CD4-positive, alpha-beta T cell treated with Interleukin-6 for 4 hours (primary cell): ENCODE data around the gene SH2D2A.
"Not testable (repeated sequence)": the region's sequence is repeated elsewhere in the genome, so short reads cannot be mapped to it uniquely, and the experiment has no call there.

Experiments used
- DNase-seq: peaks from one replicate; pipeline ENCODE4 v3.0.0-alpha.2; 2020; ENCODE audit warnings: mixed read lengths

The SH2D2A gene

DNA sequence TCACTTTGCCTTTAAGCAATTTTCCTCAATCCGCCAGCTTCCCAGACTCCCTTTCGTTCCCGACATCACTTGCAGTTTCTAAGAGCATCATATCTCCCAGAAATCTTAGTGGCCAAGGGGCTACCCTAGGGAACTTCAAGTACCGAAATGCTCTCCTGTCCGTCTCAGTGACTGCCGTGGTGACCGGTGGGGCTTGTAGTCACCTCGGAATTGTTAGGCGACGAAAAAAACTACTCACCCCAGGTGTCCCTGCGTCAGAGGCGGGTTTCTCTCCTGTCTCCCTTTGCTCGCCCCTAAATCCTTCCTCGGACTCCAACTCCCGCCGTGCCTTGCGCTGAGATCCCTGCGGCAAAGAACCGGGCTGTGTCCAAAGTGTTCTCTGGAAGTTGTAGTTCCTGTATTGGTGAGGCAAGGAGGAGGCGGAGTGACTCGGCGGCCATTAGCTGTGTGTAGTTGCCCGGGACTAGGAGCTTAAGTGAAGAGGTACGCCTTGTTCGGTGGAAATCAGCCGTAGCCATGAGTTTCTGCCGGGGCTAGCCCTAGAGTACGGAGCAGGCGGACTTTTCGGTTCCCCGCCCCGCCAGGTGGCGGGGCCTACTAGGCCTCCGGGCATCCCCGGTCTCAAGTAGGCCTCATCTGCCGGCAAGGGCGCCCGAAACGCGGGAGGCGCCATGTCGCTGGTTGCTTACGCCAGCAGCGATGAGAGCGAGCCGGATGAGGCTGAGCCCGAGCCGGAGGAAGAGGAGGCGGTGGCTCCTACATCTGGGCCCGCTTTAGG is 49.4 kb downstream of the SH2D2A start, which contains the start of gene PRCC:
Gene PRCC (plus strand): TSS at position 435 of the 778 bp plus-strand sequence. CDS start 237 bp downstream, at position 672.
- peak; percentile 96 for DNase-seq

DNA sequence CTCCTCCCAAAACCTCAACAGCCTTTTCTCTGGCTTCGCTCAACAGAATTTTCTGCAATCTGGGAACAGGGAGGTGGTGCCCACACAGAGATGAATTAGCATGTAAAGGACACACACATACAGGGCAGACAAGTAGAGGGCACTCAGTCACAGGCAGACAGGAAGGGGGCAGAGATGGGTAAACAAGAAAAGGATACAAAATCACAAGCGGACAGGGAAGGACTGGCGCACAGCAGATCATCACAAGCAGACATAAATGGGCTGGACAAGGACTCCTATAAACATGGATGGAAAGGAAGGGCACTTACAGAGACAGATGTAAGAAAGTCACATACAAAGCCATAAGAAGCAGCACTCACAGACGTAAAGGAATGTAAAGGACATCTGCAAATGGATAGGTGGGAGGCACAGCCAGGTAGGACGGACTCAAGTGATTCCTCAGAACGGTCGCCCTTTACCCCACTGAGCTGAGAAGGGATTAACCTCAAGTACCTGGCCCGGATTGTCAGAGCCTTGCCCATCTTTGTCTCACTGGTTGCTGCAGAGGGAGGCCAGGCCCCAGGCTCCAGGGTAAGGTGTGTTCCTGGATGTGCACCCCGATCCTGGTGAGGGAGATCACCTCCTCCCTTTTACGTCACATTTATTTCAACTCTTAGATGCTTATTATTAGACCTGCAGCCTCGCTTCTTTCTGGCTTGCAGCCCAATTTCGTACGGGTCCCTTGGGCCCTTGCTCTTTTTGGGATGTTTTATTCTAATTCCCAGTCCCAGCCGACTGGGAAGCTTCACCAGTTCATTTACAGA is 50.1 kb downstream of the SH2D2A start:
- DNase-seq, result peak; percentile 12

DNA sequence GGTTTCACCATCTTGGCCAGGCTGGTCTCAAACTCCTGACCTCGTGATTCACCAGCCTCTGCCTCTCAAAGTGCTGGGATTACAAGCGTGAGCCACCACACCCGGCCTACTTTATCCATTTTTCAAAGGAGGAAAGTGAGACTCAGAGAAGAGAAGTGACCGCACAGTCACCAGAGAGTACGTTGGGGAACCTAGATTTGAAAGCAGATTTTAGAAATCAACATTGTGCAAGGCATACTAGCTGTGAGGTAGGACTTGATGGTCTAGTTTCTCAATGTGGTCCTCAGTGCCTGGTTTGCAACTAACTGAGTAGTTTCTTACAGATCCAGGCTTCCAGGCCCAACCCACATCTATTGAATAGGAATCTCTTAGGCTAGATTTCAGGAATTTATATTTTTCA is 51.0 kb downstream of the SH2D2A start:
- DNase-seq, result no peak

DNA sequence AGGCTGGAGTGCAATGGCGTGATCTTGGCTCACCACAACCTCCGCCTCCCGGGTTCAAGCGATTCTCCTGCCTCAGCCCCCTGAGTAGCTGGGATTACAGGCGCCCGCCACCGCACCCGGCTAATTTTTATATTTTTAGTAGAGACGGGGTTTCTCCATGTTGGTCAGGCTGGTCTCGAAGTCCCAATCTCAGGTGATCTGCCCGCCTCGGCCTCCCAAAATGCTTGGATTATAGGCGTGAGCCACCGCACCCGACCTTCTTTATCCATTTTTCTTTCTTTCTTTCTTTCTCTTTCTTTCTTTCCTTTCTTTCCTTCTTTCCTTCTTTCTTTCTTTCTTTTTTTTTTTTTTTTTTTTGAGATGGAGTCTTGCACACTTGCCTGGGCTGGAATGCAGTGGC is 51.5 kb downstream of the SH2D2A start:
- not testable (repeated sequence) for DNase-seq

DNA sequence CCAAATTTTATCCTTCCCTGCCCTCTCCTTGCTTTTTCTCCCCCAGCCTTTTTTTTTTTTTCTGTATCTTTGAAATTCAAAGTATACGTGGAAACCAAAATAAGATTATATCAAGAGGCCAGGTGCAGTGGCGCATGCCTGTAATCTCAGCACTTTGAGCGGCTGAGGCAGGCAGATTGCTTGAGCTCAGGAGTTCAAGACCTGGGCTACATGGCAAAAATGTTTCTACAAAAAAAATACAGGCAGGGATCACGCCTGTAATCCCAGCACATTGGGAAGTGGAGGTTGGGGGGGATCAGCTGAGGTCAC is 55.9 kb downstream of the SH2D2A start:
- no peak for DNase-seq

DNA sequence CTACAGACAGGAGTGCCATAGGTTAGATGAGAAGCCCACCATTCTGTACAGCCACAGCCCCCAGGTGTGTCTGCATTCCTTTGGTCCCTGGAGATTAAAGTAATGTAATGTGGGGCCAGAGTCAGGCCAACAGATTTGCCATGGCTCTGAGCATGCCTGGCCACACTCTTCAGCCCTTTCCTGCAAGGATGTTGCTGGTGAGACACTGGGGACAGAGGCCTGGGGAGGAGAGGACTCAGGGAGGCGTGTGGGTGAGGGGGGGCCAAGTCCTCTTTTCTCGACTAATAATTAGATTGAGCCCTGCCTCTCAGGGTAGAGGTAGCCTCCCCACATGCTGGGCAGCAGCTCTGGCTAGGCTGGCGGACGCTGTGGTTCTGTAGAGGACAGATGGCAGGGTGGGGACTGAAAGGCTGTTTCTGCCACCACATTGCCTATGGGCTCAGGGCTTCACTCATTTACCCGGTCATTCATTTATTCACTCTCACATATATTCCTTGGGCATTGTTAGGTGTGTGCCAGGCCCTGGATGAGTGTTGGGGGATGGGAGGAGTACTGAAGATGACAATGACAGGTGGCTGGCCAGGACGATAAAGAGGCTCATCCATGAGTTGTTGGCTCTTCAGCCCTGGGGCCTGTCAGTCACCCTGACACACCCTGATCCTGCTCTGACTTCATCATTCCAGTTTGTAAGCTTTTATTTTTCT is 56.4 kb downstream of the SH2D2A start:
- no peak for DNase-seq

DNA sequence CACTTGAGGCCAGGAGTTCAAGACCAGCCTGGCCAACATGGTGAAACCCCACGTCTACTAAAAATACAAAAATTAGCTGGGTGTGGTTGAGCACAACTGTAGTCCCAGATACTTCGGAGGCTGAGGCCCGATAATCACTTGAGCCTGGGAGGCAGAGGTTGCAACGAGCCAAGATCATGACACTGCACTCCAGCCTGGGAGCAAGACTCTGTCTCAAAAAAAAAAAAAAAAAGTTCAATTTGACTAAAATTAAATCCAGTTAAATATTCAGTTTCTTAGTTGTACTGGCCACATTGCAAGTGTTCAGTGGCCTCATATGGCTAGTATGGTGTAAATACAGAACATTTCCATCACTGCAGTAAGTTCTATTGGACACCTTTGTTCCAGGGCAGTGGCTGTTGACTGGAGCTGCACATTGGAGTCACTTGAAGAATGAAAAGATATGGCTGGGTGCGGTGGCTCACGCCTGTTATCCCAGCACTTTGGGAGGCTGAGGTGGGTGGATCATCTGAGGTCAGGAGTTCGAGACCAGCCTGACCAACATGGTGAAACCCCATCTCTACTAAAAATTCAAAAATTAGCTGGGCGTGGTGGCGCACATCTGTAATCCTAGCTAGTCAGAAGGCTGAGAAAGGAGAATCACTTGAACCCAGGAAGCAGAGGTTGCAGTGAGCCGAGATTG is 58.9 kb downstream of the SH2D2A start:
- DNase-seq, result not testable (repeated sequence)

DNA sequence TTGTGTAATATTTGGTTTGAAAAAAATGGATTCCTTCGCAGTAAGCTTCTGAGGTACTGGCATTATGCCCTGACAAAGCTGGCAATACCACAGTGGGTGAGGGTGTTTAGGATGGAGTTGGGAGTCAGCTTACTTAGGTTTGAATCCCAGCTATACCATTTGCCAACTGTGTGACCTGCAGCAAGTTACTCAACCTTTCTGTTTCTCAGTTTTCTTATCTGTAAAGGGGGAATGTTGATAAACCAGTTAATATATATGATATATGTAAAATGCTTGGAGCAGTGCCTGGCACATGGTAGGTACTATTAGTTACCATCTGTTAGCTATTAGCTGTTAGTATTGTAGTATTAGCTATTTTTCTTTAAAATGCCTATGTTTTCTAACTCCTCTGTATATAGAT is 60.3 kb downstream of the SH2D2A start:
- no peak for DNase-seq
